Measurements from ENCODE around the gene ZNF236.

The ZNF236 gene

DNA sequence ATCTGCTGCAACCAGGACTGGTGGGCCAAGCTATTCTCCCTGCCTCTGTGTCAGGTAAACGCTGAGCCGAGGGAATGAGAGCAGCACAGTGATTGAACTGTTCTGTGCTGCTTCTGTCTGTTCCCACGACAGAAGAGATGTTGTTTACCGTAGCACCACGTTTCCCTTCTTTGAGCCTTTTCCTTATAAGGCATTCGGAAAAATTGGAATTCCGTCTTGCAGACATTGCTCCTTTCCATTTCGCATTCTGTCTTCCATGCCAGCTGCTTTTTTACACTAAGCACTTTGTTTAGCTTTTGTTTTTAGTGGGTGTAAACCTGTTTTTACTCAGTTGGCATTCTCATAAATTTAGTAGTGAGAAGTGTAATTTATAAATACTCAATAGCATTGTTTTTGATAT, 103.1 kb downstream of the ZNF236 start:
- no peak for TF ChIP-seq CTCF (conservative IDR thresholded peaks at IDR 0.05)
- H3K27ac ChIP-seq, result no peak overlapping the region

GRCh38 chr18:76927223-76927725, 104.9 kb downstream of the ZNF236 start:
- H3K27ac ChIP-seq, result no peak overlapping the region
- TF ChIP-seq CTCF (conservative IDR thresholded peaks at IDR 0.05), result no peak

GRCh38 chr18:76928179-76928868, 106.0 kb downstream of the ZNF236 start:
- TF ChIP-seq CTCF (conservative IDR thresholded peaks at IDR 0.05), result no peak
- no peak overlapping the region for H3K27ac ChIP-seq

DNA sequence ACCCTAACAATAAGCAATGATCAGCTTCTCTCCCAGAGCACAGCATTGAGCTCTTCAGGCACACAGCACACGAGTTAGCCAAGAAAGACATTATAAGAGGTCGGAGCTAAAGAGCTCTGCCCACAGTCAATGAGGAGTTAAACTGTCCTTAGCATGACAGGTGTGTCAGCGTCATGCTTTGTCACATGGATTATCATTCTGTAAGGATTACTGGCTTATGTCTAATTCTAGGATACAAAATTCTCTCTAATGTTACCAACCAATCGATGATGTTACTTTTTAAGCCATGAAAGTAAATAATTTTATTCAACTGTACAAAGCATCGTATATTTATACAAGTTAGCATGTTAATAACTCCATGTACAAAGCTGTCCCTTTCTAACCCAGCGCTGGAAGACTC, 108.8 kb downstream of the ZNF236 start:
- no peak for TF ChIP-seq CTCF (conservative IDR thresholded peaks at IDR 0.05)
- no peak overlapping the region for H3K27ac ChIP-seq

- H3K27ac ChIP-seq, result no peak overlapping the region
- no peak for TF ChIP-seq CTCF (conservative IDR thresholded peaks at IDR 0.05)
Measured at GRCh38 chr18:76932026-76932819, 109.9 kb downstream of the ZNF236 start.

- no peak for TF ChIP-seq CTCF (conservative IDR thresholded peaks at IDR 0.05)
- no peak overlapping the region for H3K27ac ChIP-seq
Measured at GRCh38 chr18:76935722-76936337, 113.5 kb downstream of the ZNF236 start.

- no peak for TF ChIP-seq CTCF (conservative IDR thresholded peaks at IDR 0.05)
- H3K27ac ChIP-seq, result no peak overlapping the region
Measured at GRCh38 chr18:76936877-76937276, 114.5 kb downstream of the ZNF236 start.
